Osteoblast (primary cell): ENCODE data around the gene ATN1. TPM values are rescaled to one million over a fixed set of nuclear protein-coding genes. Genes with fewer than 3 reads are reported as not detected.

Experiments
- DNase-seq: peaks from one replicate; pipeline ENCODE4 v3.0.0; 2011; ENCODE audit warnings: low spot score, mixed read lengths; ENCODE audit not compliant: insufficient read length; ENCODE audit errors: missing footprints
- H2AFZ ChIP-seq: 2 replicates; pipeline ENCODE4 v1.6.0; 2011; ENCODE audit warnings: mild to moderate bottlenecking, low read length
- H3K27ac ChIP-seq: 2 replicates; pipeline ENCODE4 v1.5.1; 2011; ENCODE audit warnings: mild to moderate bottlenecking, low read depth, low read length, moderate library complexity
- H3K27me3 ChIP-seq: 2 replicates; pipeline ENCODE4 v1.6.0; 2012; ENCODE audit warnings: mild to moderate bottlenecking, control low read depth, inconsistent platforms, low read length, moderate library complexity; ENCODE audit not compliant: insufficient read depth
- H3K36me3 ChIP-seq: 2 replicates; pipeline ENCODE4 v1.5.1; 2011; ENCODE audit warnings: mild to moderate bottlenecking, low read length, control low read depth, moderate library complexity; ENCODE audit not compliant: insufficient read depth
- H3K4me1 ChIP-seq: 2 replicates; pipeline ENCODE4 v1.5.1; 2011; ENCODE audit warnings: mild to moderate bottlenecking, low read length, control low read depth, moderate library complexity; ENCODE audit not compliant: insufficient read depth
- H3K4me2 ChIP-seq: 2 replicates; pipeline ENCODE4 v1.6.0; 2011; ENCODE audit warnings: mild to moderate bottlenecking, low read length; ENCODE audit not compliant: insufficient read depth
- H3K4me3 ChIP-seq: fragments of 200-600 bp; sonication (generic); 3 replicates; pipeline ENCODE4 v1.5.1; 2012; ENCODE audit warnings: mild to moderate bottlenecking, low read length, inconsistent platforms; ENCODE audit not compliant: insufficient read depth
- H3K79me2 ChIP-seq: 2 replicates; pipeline ENCODE4 v1.6.0; 2012; ENCODE audit warnings: mild to moderate bottlenecking, low read length, control low read depth, inconsistent platforms; ENCODE audit not compliant: insufficient read depth
- H3K9me3 ChIP-seq: 2 replicates; pipeline ENCODE4 v1.5.1; 2011; ENCODE audit warnings: low read depth, low read length, control low read depth
- H4K20me1 ChIP-seq: 2 replicates; pipeline ENCODE4 v1.6.0; 2012; ENCODE audit warnings: mild to moderate bottlenecking, low read length, control low read depth; ENCODE audit not compliant: insufficient read depth
- total RNA-seq: library from RNA; depleted of rRNA; stranded (reverse); fragments of >200 nt; gene quantifications from 2 replicates; pipeline ENCODE4 v1.2.3, GENCODE V29; 2012
- TF ChIP-seq, protein P1 (sequence below): IDR thresholded peaks from 2 replicates; pipeline ENCODE4 v1.5.1; 2011; ENCODE audit warnings: mild to moderate bottlenecking, low read depth, low read length, moderate library complexity; ENCODE audit errors: extremely low read depth

Gene ATN1
- total RNA-seq, 1 donor: 14.1 TPM

DNA sequence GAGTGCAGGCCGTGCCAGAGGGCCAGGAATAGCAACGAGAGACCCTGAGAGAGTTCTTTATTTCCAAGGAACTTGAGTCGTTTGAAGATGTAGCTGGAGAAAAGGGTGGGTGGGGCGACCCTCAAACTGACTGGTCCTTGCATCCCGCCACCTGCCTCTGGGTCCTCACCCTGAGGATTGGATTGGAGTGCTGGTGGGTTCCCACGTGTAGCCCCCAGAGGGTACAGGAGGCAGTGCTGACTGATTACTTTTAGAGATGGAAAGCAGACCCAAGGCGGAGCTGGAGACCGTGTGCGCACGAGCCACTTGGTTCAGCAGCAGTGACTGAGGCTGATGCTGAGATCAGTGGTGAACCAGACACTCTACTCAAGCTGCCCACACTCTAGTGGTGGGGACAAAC is 49.9 kb downstream of the ATN1 start:
- DNase-seq: no peak
- H2AFZ ChIP-seq: no peak overlapping the region
- no peak overlapping the region for H3K4me3 ChIP-seq
- H3K79me2 ChIP-seq: peaks cover 4% of the 10 kb centered on the region
- H3K36me3 ChIP-seq: peaks cover 69% of the 10 kb centered on the region
- no peaks in the 10 kb centered on the region for H3K27me3 ChIP-seq
- TF ChIP-seq, protein P1, sequence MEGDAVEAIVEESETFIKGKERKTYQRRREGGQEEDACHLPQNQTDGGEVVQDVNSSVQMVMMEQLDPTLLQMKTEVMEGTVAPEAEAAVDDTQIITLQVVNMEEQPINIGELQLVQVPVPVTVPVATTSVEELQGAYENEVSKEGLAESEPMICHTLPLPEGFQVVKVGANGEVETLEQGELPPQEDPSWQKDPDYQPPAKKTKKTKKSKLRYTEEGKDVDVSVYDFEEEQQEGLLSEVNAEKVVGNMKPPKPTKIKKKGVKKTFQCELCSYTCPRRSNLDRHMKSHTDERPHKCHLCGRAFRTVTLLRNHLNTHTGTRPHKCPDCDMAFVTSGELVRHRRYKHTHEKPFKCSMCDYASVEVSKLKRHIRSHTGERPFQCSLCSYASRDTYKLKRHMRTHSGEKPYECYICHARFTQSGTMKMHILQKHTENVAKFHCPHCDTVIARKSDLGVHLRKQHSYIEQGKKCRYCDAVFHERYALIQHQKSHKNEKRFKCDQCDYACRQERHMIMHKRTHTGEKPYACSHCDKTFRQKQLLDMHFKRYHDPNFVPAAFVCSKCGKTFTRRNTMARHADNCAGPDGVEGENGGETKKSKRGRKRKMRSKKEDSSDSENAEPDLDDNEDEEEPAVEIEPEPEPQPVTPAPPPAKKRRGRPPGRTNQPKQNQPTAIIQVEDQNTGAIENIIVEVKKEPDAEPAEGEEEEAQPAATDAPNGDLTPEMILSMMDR: no peak
- no peaks in the 10 kb centered on the region for H3K9me3 ChIP-seq
- no peak overlapping the region for H3K27ac ChIP-seq
- no peaks in the 10 kb centered on the region for H4K20me1 ChIP-seq
- no peak overlapping the region for H3K4me2 ChIP-seq
- H3K4me1 ChIP-seq: no peaks in the 10 kb centered on the region

DNA sequence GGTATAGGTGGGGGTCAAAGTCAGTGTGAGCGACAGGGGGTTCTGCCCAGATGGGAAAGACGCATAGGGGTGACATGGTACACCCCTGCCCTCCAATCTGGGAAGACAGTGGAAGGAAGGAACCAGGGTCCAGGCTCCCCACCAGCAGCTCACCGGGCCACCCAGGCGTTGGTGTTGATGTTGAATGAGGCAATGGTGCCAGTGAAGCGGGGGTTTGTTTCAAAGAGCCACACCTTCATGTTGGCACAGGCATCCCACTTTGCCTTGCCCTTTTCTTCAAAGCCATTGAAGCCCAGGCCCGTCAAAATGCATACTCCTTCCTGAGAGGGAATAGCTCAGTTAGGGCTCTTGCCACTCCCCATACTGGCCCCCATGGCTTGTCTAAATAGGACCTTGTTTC is 50.4 kb downstream of the ATN1 start:
- H2AFZ ChIP-seq: no peak overlapping the region
- H3K27ac ChIP-seq: no peak overlapping the region
- no peaks in the 10 kb centered on the region for H3K27me3 ChIP-seq
- no peak overlapping the region for H3K4me2 ChIP-seq
- peaks cover 72% of the 10 kb centered on the region for H3K36me3 ChIP-seq
- no peak overlapping the region for H3K4me3 ChIP-seq
- H4K20me1 ChIP-seq: no peaks in the 10 kb centered on the region
- no peaks in the 10 kb centered on the region for H3K9me3 ChIP-seq
- no peaks in the 10 kb centered on the region for H3K4me1 ChIP-seq
- TF ChIP-seq, protein P1: no peak
- H3K79me2 ChIP-seq: no peaks in the 10 kb centered on the region
- no peak for DNase-seq

DNA sequence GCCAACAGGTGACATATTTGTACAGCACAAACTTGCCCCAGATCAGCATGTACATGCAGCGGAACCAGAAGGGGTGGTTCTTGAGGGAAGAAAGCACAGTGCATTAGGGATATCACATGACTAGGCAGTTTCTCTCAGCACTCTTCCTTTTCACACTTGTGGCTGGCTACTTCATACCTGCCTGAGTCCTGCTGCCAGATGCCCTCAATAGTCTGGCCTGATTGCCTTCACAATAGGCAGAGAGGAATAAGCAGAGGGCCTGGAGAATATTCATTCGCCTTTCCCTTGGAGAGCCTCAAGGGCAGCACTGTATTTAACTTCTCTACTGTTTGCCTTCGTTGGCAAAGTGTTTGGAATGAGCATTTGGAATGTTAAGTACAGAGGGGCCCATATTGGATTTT is 50.9 kb downstream of the ATN1 start:
- Histone ChIP-seq H4K20me1 (no peaks in the 10 kb centered on the region), H3K4me3 (no peak overlapping the region), H3K4me1 (no peaks in the 10 kb centered on the region), H3K27ac (no peak overlapping the region), H3K4me2 (no peak overlapping the region), H3K9me3 (no peaks in the 10 kb centered on the region), H3K27me3 (no peaks in the 10 kb centered on the region), H2AFZ (no peak overlapping the region), H3K36me3 (peaks cover 72% of the 10 kb centered on the region), H3K79me2 (no peaks in the 10 kb centered on the region)
- DNase-seq: no peak
- TF ChIP-seq, protein P1: no peak

DNA sequence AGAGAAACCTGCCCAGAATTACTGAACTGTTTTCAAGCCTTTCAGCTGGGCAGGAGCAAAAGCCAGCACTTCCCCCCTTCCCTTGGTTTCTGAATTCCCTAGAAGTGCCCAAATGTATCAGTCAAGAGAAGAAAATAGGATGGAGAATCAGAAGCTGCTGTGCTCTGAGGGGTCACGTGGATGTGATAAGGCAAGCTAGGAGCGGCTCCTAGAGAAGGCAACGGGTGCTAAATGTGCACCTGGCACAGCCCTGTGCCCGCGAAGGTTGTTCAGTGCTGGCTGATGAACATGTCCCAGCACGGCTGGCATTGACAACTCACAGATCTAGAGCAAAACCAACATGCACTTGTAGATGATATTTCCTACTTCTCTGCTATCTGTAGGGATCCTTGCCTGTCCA is 51.3 kb downstream of the ATN1 start:
- TF ChIP-seq, protein P1: no peak
- Histone ChIP-seq H4K20me1 (no peaks in the 10 kb centered on the region), H2AFZ (no peak overlapping the region), H3K4me1 (no peaks in the 10 kb centered on the region), H3K79me2 (no peaks in the 10 kb centered on the region), H3K27ac (no peak overlapping the region), H3K4me2 (no peak overlapping the region), H3K4me3 (no peak overlapping the region), H3K27me3 (no peaks in the 10 kb centered on the region), H3K36me3 (peaks cover 69% of the 10 kb centered on the region), H3K9me3 (no peaks in the 10 kb centered on the region)
- DNase-seq: no peak
